ENCODE results near the gene LY6G5B.

Gene LY6G5B

GRCh38 chr6:31719001-31719400, 49.2 kb downstream of the LY6G5B start:
- no peak for DNase-seq

DNA sequence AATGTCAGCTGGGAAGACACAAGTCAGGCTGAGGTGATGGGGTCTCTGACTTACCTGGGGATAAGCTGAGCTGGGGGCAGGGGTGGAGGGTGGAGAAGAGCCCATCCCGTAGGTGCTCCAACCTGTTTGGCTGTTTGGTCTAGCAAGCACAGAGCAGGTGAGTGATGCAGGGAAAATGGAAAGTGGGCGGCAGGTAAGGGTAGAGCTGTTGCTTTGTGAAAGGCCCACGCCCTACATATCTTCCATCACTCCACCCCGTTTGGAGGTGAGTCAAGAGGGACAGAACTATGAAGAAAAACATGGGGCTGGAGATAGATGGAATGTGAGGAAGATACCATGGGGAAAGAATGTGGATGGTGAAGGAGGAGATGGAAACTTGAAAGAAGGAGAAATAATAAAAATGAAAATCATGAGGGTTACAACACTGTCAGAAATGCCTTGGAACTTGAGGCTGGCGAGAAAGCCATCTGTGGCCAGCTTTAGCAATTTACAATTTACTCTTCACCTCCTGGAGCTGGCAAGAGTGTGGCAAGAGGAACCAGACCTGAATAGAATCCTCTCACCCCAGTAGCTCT, 50.5 kb downstream of the LY6G5B start:
- no peak for DNase-seq

DNA sequence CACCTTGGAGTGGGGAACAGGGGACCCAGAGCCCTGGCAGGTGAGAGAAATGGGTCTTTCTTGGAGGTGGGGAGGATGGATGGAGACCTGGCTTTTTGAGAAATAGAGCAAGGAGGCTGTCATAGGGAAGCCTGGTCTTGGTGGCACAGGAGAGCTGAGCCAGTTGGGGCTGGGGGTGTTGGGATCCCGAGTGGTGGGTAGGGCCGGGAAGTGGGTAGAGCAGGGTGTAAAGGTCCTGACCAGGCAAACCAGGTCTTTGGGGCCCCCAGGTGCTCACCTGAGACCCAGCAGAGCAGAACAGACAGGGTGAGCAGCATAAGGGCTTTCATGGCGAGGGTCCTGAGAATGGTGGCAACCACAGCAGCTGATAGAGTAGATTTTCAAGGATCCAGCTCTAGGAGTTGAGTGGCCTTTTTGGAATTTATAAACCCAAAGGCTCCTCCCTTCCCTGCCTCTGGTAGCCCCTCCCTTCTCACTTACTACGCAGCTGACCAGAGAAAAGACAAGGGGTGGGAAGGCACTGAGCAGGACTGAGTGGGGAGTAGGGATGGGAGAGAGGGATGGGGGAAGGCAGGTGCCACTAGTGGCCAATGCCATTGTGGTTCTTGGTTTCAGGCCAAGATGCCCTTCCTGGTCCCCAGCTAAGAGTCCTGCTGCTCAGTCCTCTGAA, 51.7 kb downstream of the LY6G5B start, which contains the start of gene LY6G6C:
Gene LY6G6C (minus strand): TSS at position 396 of the 670 bp plus-strand sequence. CDS start 67 bp downstream, at position 329.
- no peak for DNase-seq

- no peak for DNase-seq
Observed at GRCh38 chr6:31722173-31722572, 52.4 kb downstream of the LY6G5B start.

All from CD4-positive, alpha-beta T cell treated with Interleukin-12 subunit alpha and Interleukin-12 subunit beta, for 1 hour (primary cell).